PFSK-1 (cell line): ENCODE measurements around the gene RAB11FIP3.

Experiments
- FOXP2 ChIP-seq: optimal IDR thresholded peaks from 2 replicates; pipeline ENCODE3; 2011; ENCODE audit warnings: borderline replicate concordance, control low read depth, inconsistent platforms; ENCODE audit not compliant: insufficient read depth; ENCODE audit errors: extremely low read length, extremely low read depth
- POLR2AphosphoS5 ChIP-seq: IDR thresholded peaks from 2 replicates; pipeline ENCODE4 v1.6.1; 2012; ENCODE audit warnings: low read depth, mild to moderate bottlenecking, control low read depth, low read length, moderate library complexity
- SIN3A ChIP-seq: IDR thresholded peaks from 2 replicates; pipeline ENCODE4 v1.6.1; 2012; ENCODE audit warnings: mild to moderate bottlenecking, low read length, moderate library complexity, borderline replicate concordance; ENCODE audit not compliant: insufficient read depth
- TAF1 ChIP-seq: IDR thresholded peaks from 2 replicates; pipeline ENCODE4 v1.6.1; 2012; ENCODE audit warnings: low read length, control low read depth, borderline replicate concordance; ENCODE audit not compliant: insufficient read depth
- TF ChIP-seq, protein P1 (sequence below), 2 experiments: IDR thresholded peaks; 2 replicates each; pipeline versions ENCODE4 v1.6.1 to v1.8.0; 2011 to 2012; ENCODE audit warnings: low read depth in 2 of 2, low read length in 2 of 2, control low read depth in 1 of 2, inconsistent platforms in 1 of 2, mild to moderate bottlenecking in 1 of 2, moderate library complexity in 1 of 2; ENCODE audit not compliant: insufficient read depth in 1 of 2

Gene RAB11FIP3

DNA sequence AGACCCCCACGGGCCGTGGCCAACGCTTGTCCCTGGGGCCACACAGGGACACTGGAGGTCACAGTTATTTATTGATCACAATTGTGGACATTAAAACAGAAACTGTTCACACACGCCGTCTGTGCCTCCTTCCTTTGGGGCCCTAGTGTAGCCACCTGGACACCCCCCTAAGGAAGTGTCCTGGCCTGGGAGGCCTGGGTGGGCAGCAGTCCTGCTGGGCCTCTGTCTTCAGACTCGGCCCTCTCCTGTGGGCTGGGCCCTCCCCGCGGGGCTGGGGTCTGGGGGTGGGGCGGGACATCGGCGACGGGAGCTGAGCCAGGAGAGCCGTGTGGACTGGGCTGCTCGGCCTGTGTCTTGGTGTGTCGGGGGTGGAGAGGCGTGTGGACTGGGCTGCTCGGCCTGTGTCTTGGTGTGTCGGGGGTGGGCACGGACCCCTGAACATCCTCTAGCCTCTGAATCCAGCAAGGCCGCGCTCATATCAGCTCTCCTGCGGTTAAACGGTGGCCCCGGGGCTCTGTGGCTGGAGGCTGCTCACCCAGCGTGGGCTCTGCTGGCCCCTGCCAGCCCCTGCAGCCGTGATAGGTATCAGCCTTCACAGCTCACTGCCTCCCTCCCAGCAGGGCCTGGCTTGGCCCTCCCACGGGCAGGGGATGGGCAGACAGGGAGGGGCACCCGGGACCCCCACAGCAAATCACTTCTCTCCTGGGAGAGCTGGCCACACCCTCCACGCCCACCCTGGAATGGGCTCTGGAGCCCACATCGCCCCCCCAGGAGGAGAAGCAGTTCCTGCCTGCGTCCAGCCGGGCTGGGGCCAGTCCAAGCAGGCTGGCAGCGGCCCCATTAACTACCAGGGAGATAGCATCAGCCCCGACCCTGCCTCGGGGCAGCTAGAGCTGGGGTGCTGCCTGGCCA, 140.2 kb downstream of the RAB11FIP3 start:
- TF ChIP-seq FOXP2: no peak
- TF ChIP-seq TAF1: no peak
- TF ChIP-seq, protein P1, sequence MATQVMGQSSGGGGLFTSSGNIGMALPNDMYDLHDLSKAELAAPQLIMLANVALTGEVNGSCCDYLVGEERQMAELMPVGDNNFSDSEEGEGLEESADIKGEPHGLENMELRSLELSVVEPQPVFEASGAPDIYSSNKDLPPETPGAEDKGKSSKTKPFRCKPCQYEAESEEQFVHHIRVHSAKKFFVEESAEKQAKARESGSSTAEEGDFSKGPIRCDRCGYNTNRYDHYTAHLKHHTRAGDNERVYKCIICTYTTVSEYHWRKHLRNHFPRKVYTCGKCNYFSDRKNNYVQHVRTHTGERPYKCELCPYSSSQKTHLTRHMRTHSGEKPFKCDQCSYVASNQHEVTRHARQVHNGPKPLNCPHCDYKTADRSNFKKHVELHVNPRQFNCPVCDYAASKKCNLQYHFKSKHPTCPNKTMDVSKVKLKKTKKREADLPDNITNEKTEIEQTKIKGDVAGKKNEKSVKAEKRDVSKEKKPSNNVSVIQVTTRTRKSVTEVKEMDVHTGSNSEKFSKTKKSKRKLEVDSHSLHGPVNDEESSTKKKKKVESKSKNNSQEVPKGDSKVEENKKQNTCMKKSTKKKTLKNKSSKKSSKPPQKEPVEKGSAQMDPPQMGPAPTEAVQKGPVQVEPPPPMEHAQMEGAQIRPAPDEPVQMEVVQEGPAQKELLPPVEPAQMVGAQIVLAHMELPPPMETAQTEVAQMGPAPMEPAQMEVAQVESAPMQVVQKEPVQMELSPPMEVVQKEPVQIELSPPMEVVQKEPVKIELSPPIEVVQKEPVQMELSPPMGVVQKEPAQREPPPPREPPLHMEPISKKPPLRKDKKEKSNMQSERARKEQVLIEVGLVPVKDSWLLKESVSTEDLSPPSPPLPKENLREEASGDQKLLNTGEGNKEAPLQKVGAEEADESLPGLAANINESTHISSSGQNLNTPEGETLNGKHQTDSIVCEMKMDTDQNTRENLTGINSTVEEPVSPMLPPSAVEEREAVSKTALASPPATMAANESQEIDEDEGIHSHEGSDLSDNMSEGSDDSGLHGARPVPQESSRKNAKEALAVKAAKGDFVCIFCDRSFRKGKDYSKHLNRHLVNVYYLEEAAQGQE (IDR thresholded peaks at IDR 0.05; ENCODE audit: insufficient read depth in 1 of 2, low read depth in 2 of 2, low read length in 2 of 2): no peak
- no peak for TF ChIP-seq POLR2AphosphoS5
- no peak for TF ChIP-seq SIN3A

GRCh38 chr16:566475-567372, 141.3 kb downstream of the RAB11FIP3 start, which contains the start of gene NHLRC4:
Gene NHLRC4 (plus strand): TSS chr16:567005. CDS start chr16:568048, 1,043 bp downstream.
- no peak for TF ChIP-seq POLR2AphosphoS5
- peak; percentile 22 for TF ChIP-seq FOXP2

DNA sequence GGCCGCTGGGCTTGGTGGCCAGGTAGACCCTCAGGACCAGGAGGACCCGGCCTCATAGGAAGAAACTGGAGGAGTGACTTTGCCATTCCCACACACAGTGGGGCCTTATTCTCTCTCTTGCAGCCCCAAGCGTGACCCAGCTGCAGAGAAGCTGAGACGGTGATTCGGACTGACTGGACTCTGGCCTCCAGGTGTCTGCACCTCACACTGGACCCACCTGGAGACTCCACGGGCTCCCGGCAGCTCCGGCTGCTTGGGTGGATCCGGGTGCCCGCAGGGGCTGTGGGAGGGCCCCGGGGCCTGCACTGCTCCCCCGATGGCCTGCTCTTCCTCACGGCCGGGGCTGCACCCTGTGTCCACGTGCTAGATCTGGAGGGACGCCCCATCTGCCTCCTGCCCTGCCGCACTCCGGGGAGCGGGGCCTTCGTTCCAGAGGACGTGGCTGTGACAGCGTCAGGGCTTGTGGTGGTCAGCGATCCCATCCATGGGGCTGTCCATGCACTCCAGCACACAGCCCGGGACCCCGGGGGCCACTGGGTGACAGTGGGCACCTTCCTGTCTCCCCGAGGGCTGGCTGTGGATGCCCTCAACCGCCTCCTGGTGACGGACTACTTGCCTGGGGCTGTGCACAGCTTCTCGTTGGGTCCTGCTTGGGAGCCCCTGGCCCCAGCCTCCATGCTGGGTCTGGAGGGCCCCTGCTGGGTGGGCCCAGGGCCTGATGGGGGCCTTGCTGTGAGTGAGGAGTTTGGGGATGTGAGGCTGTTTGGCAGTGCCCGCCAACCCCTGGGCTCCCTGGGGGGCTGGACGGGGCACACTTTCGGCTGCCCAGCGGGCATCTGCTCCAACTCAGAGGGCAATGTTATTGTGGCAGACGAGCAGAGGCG, 142.2 kb downstream of the RAB11FIP3 start:
- TF ChIP-seq FOXP2 (no peak), POLR2AphosphoS5 (no peak), TAF1 (no peak), SIN3A (no peak)
- TF ChIP-seq, protein P1 (IDR thresholded peaks at IDR 0.05; ENCODE audit: insufficient read depth in 1 of 2, low read depth in 2 of 2, low read length in 2 of 2): no peak

DNA sequence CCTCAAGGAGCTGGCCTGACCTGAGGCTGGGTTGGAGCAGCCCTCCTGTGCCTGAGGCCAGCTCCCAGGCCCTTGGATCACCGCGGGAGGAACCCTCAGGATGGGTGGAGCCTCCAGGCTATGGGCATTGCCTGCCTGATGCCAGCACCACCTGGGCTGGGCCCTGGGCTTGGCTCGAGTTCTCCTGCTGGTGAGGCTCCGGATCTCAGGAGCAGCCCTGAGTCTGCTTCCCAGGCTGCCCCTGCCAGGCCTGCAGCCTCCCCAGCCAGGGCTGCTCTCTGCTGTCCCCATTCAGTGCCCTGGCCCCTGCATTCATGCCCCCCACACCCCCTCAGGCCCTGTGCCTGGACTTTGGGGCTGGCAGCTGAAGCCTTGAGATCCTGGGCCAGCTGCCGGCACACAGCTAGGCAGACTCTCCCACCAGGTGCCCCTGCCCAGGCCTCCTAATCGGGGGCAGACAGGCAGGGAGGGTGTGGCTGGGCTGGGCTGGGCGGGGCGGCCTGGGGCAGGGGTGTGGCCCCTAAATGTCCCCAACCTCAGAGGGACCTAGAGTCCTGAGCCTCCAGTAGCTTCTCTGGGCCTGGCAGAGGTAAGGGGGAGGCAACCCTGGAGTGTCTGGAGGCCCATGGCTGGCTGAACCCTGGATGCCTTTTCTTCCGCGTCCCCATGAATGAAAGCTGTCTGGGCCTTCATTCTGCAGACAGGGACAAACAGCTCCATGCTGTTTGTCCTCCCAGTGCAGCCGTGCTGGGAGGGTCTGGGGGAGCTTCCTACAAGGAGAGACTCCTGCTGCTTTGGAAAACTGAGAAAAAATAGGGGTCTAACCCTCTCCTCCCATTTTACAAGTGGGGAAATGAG, 143.2 kb downstream of the RAB11FIP3 start:
- no peak for TF ChIP-seq POLR2AphosphoS5

DNA sequence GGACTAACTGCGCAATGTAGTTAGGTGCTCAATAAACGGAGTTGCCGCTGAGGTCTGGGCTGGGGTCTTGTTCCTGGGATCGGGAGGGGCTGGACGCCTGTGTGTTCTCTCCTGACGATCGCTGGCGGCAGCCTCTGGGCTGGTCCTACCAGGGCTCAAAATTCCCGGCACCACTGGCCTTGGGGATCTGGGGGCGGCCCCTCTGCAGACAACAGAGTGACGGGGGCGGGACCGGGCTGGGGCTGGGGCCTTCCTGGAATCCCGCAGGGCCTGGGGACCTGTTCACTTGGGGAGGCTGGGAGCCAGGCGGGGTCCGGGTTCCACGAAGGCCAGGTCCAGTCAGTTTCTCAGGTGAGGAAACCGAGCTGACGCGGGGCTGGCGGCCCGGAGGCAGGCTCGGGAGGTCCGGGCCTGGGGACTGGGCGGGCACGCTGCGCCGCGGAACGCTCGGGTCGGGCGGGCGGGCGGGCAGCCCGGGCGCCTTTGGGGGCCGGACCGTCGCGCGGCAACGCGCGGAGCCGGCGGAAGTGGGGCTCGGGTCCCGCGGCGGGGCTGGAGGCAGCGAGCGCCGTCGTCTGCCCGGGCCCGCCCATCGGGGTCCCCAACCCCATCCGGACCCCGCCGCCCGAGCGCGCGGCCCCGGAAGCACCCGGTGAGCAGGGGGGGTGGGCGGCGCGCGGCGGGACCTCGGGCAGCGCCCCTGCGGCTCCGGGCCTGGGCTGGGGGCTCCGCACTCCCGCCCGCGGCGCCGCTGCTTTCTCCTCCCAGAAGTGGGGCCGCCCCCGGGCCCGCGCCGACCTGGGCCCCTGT, 144.2 kb downstream of the RAB11FIP3 start, which contains the start of gene PIGQ:
PIGQ (plus strand) TSS at position 524 of the 810 bp plus-strand sequence. CDS start 4,107 bp downstream, outside the sequence.
- TF ChIP-seq, protein P1 (IDR thresholded peaks at IDR 0.05; ENCODE audit: insufficient read depth in 1 of 2, low read depth in 2 of 2, low read length in 2 of 2): no peak
- TF ChIP-seq SIN3A: no peak
- TF ChIP-seq POLR2AphosphoS5: no peak; the same call in 1 of the 2 replicates
